ENCODE measurements around the gene ARVCF. TPM values are rescaled to one million over a fixed set of nuclear protein-coding genes. Genes with fewer than 3 reads are reported as not detected.
A peak's percentile ranks its signal among the peaks of the same experiment; 100 is the strongest.

Gene ARVCF
- total and polyA plus RNA-seq, 9 of the 15 experiments (the other 6 are each of a cell fraction or from before 2014, with no cell fraction given): 0.03 to 97.4 (median 15.6) TPM

- TF ChIP-seq ZFP36 (IDR thresholded peaks at IDR 0.05; ENCODE audit: low read depth, low read length, partially characterized antibody): no peak
- TF ChIP-seq RBM22 (IDR thresholded peaks at IDR 0.05; ENCODE audit: low read depth, low read length, poor library complexity, severe bottlenecking): no peak
- TF ChIP-seq ZSCAN29 (IDR thresholded peaks at IDR 0.05): peak; percentile 20; the same call in 1 of the 2 replicates
- no peak for TF ChIP-seq HOMEZ (CRISPR knock-in tag; IDR thresholded peaks at IDR 0.05)
- no peak for TF ChIP-seq HDAC1 (IDR thresholded peaks at IDR 0.05)
- no peak for TF ChIP-seq OTX1 (CRISPR knock-in tag; IDR thresholded peaks at IDR 0.05)
- no peak for TF ChIP-seq KHSRP (IDR thresholded peaks at IDR 0.05)
- no peak for TF ChIP-seq ARID4B (CRISPR knock-in tag; IDR thresholded peaks at IDR 0.05)
- no peak for TF ChIP-seq RFX5 (IDR thresholded peaks at IDR 0.05; ENCODE audit: low read depth, low read length)
- TF ChIP-seq ZBTB11 (CRISPR knock-in tag; IDR thresholded peaks at IDR 0.05): 0 out of 6 replicates have a peak, but pooled peaks of 2 of the 3 experiments have one; percentile 19 to 40
- TF ChIP-seq ZNF134 (CRISPR knock-in tag; conservative IDR thresholded peaks at IDR 0.05): no peak
- no peak for TF ChIP-seq VEZF1 (CRISPR knock-in tag; IDR thresholded peaks at IDR 0.05)
- no peak for TF ChIP-seq TFAP4 (CRISPR knock-in tag; IDR thresholded peaks at IDR 0.05; ENCODE audit: borderline replicate concordance)
- no peak for TF ChIP-seq NR3C1 (CRISPR knock-in tag; IDR thresholded peaks at IDR 0.05)
- TF ChIP-seq ZNF384 (IDR thresholded peaks at IDR 0.05; ENCODE audit: low read depth, low read length): peak; percentile 99
Observed at GRCh38 chr22:20057596-20058268, 41.1 kb upstream of the ARVCF start (continued).

Measured in K562 (cell line).